HG03159 (cell line): ENCODE measurements around the gene CMIP.

Source experiments
- ATAC-seq: cut with Tn5 transposase; IDR thresholded peaks from one replicate; pipeline ENCODE4 v1.9.1; 2021; ENCODE audit warnings: mild to moderate bottlenecking, moderate library complexity; ENCODE audit not compliant: unreplicated experiment

CMIP gene

GRCh38 chr16:81445966-81446906 lies 1.6 kb downstream of the CMIP start:
- ATAC-seq: no peak

- ATAC-seq: no peak
Observed at GRCh38 chr16:81446907-81447268, 2.3 kb downstream of the CMIP start.

- no peak for ATAC-seq
Observed at GRCh38 chr16:81447383-81448101, 2.9 kb downstream of the CMIP start.

- ATAC-seq: no peak
Observed at GRCh38 chr16:81448154-81449131, 3.8 kb downstream of the CMIP start.

- ATAC-seq: no peak
Observed at GRCh38 chr16:81449241-81449640, 4.6 kb downstream of the CMIP start.

- ATAC-seq: no peak
Observed at GRCh38 chr16:81449899-81450608, 5.4 kb downstream of the CMIP start.

GRCh38 chr16:81450783-81451491 lies 6.3 kb downstream of the CMIP start:
- no peak for ATAC-seq

GRCh38 chr16:81451753-81452680 lies 7.4 kb downstream of the CMIP start:
- ATAC-seq: no peak

- no peak for ATAC-seq
Observed at GRCh38 chr16:81453091-81453728, 8.6 kb downstream of the CMIP start.

- ATAC-seq: no peak
Observed at GRCh38 chr16:81454044-81454443, 9.4 kb downstream of the CMIP start.

GRCh38 chr16:81455006-81455405 lies 10.4 kb downstream of the CMIP start:
- ATAC-seq: no peak

GRCh38 chr16:81455720-81456494 lies 11.3 kb downstream of the CMIP start:
- no peak for ATAC-seq

GRCh38 chr16:81456523-81457325 lies 12.1 kb downstream of the CMIP start:
- ATAC-seq: no peak

GRCh38 chr16:81457326-81458133 lies 12.9 kb downstream of the CMIP start:
- ATAC-seq: no peak

GRCh38 chr16:81458149-81458669 lies 13.6 kb downstream of the CMIP start:
- no peak for ATAC-seq
